Esophagus mucosa (tissue), 1 donor: ENCODE data around the gene GRIA2. TPM values are rescaled to one million over a fixed set of nuclear protein-coding genes. Genes with fewer than 3 reads are reported as not detected.

Source experiments
- ATAC-seq: fragments of 200-7000 bp; cut with Tn5 transposase; one replicate; pipeline ENCODE4 v1.9.1; 2020
- total RNA-seq: library from RNA; stranded (reverse); gene quantifications from one replicate; pipeline ENCODE4 v1.2.4, GENCODE V29; 2023
- donor health status: DM: yes; HTN: yes; CAD: no.

GRIA2 gene
- total RNA-seq, 1 donor from 2014 or later = not detected

GRCh38 chr4:157389741-157390140 is 169.2 kb downstream of the GRIA2 start:
- no peak for ATAC-seq

- ATAC-seq = no peak
Observed at GRCh38 chr4:157405070-157405469, 184.5 kb downstream of the GRIA2 start.

Other genes with a start within 250 kb of the GRIA2 start
- gene PDGFC, start 248.9 kb upstream of the GRIA2 start, total RNA-seq = 4.4 TPM
- not detected for gene GLRB, start 144.6 kb upstream of the GRIA2 start, total RNA-seq